Measurements from ENCODE around the gene ZFP69B. TPM values are rescaled to one million over a fixed set of nuclear protein-coding genes. Genes with fewer than 3 reads are reported as not detected.
"Not testable (repeated sequence)": the region's sequence is repeated elsewhere in the genome, so short reads cannot be mapped to it uniquely, and the experiment has no call there.

ZFP69B gene
- total RNA-seq, 1 donor from 2014 or later, result 6.5 TPM

- DNase-seq (ENCODE audit: low spot score), result no peak
Observed at GRCh38 chr1:40435876-40436275, 14.4 kb upstream of the ZFP69B start.

GRCh38 chr1:40438391-40439015 is 11.8 kb upstream of the ZFP69B start:
- no peak for DNase-seq (ENCODE audit: low spot score)

DNA sequence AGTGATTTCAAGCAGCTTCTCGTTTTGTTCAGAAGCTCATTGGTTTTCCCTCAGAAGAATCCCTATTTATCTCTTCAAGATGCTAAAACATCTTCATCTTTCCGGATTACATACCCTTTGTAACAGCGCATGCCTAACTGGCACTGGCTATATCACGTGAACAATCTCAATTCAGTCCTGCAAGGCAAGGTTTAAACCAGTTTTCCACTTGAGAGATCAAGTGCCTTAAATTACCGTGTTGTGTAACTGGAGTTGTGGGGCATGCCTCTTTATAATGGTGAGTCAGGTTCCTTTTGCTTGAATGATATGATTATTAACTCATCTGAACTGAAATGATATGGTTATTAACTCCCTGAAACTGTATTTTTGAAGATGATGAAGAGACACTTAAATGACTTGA is 11.0 kb upstream of the ZFP69B start:
- no peak for DNase-seq (ENCODE audit: low spot score)

- DNase-seq (ENCODE audit: low spot score), result no peak
Observed at GRCh38 chr1:40450495-40451237, 390 bp downstream of the ZFP69B start.

- no peak for DNase-seq (ENCODE audit: low spot score)
Observed at GRCh38 chr1:40451238-40451585, 936 bp downstream of the ZFP69B start.

DNA sequence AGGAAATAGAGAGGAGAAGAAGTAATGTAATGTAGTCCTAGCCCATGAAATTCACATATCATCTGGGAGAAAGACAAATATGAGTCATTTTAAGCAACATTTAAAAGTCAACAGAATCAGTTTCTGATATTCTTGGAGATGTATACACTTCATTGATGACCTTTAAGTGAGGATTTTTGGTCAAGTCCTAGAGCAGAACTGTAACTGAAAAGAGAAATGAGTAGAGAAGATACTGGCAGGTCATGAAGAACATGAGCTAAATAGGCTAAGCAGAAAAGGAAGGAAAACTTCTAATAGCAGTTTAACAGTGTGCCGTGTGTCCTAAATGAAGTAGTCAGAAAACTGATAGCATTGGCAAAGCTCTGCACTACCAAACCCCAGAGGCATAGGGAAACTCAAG is 4.6 kb downstream of the ZFP69B start:
- DNase-seq (ENCODE audit: low spot score), result no peak

DNA sequence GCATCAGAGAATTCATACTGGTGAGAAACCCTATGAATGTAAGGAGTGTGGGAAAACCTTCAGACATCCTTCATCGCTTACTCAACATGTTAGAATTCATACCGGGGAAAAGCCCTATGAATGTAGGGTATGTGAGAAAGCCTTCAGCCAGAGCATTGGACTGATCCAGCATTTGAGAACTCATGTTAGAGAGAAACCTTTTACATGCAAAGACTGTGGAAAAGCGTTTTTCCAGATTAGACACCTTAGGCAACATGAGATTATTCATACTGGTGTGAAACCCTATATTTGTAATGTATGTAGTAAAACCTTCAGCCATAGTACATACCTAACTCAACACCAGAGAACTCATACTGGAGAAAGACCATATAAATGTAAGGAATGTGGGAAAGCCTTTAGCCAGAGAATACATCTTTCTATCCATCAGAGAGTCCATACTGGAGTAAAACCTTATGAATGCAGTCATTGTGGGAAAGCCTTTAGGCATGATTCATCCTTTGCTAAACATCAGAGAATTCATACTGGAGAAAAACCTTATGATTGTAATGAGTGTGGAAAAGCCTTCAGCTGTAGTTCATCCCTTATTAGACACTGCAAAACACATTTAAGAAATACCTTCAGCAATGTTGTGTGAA is 12.8 kb downstream of the ZFP69B start:
- no peak for DNase-seq (ENCODE audit: low spot score)

- no peak for DNase-seq (ENCODE audit: low spot score)
Observed at GRCh38 chr1:40469327-40469726, 19.1 kb downstream of the ZFP69B start.

- no peak for DNase-seq (ENCODE audit: low spot score)
Observed at GRCh38 chr1:40475268-40475667, 25.0 kb downstream of the ZFP69B start.

GRCh38 chr1:40476924-40477677 is 26.8 kb downstream of the ZFP69B start, which contains the start of gene ZFP69:
TSS of gene ZFP69 (plus strand) at chr1:40477290. CDS start at chr1:40479362, 2,072 bp downstream.
- peak; percentile 78 for DNase-seq (ENCODE audit: low spot score)

DNA sequence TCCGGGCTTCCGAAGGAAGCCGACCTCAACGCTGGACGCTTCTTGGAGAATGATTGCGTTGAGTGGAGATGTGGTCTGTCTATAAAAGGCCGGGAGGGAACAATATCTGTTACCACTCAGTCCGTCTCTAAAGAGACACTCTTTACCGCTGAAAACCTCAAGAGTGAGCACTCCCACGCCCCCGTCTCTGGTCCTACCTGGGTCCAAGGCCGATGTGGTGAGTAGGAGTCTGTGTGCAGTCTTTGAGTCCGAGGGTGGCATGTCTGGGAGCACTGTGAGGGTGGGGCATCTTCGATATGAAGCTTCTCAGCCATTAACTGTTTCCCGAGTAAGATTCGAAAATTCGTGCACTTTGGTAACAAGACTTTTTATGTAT is 27.4 kb downstream of the ZFP69B start:
- DNase-seq (ENCODE audit: low spot score), result no peak

DNA sequence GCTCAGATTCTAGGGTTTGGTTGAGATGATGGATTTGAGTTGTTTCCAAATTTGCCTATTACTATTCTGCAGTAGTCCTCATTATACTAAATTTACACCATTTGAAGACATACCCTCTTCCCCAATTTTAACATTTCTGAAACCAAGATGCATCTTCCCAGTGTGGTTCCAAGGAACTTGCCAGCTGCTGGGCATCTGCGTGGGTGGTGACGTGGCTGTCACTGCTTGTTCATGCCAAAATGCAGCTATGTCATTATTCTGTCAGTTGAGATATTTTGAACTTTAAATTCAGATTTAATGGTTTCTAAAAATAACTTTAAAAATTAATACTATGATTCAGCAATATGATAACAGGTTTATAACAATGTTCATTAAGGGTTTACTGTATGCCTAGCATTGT is 28.0 kb downstream of the ZFP69B start:
- DNase-seq (ENCODE audit: low spot score), result no peak

GRCh38 chr1:40479156-40479555 is 28.9 kb downstream of the ZFP69B start:
- no peak for DNase-seq (ENCODE audit: low spot score)

DNA sequence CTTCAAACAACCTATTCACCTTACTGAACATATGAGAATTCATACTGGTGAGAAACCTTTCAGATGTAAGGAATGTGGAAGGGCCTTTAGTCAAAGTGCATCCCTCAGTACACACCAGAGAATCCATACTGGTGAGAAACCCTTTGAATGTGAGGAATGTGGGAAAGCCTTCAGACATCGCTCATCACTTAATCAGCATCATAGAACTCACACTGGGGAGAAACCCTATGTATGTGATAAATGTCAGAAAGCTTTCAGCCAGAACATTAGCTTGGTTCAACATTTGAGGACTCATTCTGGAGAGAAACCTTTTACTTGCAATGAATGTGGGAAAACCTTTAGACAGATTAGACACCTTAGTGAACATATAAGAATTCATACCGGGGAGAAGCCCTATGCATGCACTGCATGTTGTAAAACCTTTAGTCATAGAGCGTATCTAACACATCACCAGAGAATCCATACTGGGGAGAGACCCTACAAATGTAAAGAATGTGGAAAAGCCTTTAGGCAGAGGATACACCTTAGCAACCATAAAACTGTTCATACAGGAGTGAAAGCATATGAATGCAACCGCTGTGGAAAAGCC is 45.1 kb downstream of the ZFP69B start:
- DNase-seq (ENCODE audit: low spot score), result no peak

DNA sequence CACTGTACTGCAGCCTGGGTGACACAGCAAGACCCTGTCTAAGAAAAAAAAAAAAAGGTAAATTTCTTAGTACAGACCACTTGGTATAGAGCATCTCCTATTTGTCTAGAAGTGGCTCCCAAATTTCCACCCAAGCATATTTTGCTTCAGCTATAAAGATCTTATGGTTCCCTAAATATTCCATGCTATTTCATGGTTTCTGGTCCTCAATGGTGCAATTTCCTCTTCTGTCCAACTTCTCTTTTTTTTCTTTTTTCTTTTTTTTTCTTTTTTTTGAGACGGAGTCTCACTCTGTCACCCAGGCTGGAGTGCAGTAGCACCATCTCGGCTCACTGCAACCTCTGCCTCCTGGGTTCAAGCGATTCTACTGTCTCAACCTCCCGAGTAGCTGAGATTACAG is 52.4 kb downstream of the ZFP69B start:
- not testable (repeated sequence) for DNase-seq (ENCODE audit: low spot score)

DNA sequence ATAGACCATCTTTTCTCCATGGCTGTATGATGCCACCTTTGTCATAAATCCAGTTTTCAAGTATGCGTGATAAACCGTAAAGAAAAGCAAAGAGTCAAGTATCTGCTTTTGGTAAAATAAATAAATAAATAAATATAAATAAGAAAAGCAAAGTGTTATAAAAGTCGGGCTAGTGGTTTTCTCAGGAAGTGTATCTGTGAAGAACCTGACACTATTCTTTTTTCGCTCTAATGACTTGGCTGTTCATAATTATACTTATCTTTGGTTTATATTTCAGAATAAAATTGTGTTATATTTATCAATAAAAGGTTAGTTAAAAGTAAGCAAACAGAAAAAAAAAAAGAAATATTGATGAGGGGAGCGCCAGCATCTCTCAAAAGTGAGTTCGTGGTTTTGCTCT is 57.7 kb downstream of the ZFP69B start:
- no peak for DNase-seq (ENCODE audit: low spot score)

- peak; percentile 88 for DNase-seq (ENCODE audit: low spot score)
Observed at GRCh38 chr1:40508375-40509341, 58.4 kb downstream of the ZFP69B start, which contains the start of gene EXO5. TSS of gene EXO5 (plus strand) at chr1:40508767. CDS start at chr1:40514545, 5,778 bp downstream.
